Measurements from ENCODE around the gene TMEM156.
"Not testable (repeated sequence)": the region's sequence is repeated elsewhere in the genome, so short reads cannot be mapped to it uniquely, and the experiment has no call there.

The TMEM156 gene

GRCh38 chr4:39043058-39043860 lies 11.1 kb upstream of the TMEM156 start:
- no peak for DNase-seq

GRCh38 chr4:39042366-39042765 lies 10.2 kb upstream of the TMEM156 start:
- no peak for DNase-seq

DNA sequence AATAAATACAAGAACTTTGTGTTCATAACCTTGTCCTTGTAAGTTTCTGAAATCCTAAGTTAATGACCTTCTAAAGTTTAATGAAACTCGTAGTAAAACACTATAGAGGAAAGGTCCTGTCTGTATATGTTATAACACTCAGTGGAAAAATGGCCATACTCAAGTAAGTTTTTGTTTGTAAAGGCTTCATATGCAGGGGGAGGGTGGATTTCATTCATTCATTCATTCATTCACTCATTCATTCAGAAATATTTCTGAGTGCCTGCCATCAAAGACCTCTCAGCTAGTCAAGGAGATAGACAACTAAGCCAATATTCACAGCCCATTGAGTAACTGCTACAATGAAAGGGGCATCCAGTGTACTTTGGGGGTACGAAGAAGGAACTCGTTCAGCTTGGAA lies 6.9 kb upstream of the TMEM156 start:
- no peak for DNase-seq

GRCh38 chr4:39037941-39038340 lies 5.7 kb upstream of the TMEM156 start:
- DNase-seq, result no peak

GRCh38 chr4:39037491-39037825 lies 5.2 kb upstream of the TMEM156 start:
- no peak for DNase-seq

DNA sequence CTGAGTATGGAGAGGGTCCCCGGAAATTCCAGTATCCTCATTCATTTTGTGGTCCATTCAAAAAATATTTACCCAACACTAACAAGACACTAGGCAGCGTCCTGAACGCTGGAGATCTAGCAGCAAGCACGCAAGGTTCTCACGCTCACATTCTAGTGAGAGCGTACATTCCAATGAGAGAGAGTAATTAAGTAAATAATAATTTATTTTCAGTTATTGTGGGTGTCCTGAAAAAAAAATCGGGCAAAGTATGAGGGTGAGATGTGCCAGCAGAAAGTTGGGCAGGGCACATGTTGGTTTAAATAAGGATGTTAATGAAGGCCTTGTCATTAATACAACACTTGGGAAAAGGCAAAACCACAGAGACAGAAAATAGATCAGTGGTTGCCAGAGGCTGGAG lies 4.0 kb upstream of the TMEM156 start:
- no peak for DNase-seq

GRCh38 chr4:39031590-39032020 lies 604 bp downstream of the TMEM156 start:
- not testable (repeated sequence) for DNase-seq

DNA sequence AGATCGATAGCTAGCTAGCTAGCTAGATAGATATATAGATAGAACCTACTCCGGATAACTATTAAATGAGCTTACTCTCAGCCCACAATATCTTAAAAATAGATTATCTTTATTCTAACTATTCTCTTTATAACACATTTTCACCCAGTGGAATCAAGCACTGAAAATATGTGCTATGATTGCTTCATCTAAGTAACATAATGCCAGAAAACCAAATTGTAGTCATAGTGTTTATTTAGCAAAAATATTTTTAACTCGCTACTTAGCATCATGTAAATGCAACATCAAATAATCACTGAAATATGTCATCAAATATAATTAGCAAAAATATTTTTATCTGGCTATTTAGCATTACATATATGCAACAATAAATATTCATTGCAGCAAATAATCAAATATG lies 1.5 kb downstream of the TMEM156 start:
- no peak for DNase-seq

- no peak for DNase-seq
Measured at GRCh38 chr4:39029752-39030694, 2.2 kb downstream of the TMEM156 start.

GRCh38 chr4:39026096-39026495 lies 6.1 kb downstream of the TMEM156 start:
- DNase-seq, result no peak

GRCh38 chr4:39025552-39026085 lies 6.6 kb downstream of the TMEM156 start:
- DNase-seq, result no peak

DNA sequence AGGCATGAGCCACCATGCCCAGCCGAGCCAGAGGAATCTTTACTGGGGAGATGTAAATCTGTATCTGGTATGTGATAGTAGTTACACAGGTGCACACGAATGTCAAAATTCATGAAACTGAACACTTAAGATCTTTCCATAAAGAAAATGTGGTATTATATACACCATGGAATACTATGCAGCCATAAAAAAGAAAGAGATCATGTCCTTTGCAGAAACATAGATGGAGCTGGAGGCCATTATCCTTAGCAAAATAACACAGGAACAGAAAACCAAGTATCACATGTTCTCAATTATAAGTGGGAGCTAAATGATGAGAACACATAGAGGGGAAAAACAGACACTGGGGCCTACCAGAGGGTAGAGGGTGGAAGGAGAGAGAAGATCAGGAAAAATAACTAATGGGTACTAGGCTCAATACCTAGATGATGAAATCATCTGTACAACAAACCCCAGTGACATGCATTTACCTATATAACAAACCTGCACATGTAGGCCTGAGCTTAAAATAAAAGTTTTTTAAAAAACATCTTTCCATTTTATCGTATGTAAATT lies 7.8 kb downstream of the TMEM156 start:
- no peak for DNase-seq

DNA sequence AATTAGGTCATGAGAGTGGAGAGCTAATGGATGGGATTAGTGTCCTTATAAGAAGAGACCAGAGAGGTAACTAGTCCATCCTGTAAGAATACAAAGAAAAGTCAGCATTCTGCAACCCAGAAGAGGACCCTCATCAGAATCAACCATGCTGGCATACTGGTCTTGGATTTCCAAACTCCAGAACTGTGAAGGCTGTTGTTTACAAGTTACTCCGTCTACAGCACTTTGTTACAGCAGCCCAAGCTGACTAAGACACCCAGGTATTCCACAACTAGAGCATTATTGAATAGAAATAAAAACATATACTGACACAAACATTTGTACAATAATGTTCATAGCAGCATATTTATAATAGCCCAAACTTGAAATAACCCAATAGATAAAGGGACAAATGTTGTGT lies 9.2 kb downstream of the TMEM156 start:
- no peak for DNase-seq

DNA sequence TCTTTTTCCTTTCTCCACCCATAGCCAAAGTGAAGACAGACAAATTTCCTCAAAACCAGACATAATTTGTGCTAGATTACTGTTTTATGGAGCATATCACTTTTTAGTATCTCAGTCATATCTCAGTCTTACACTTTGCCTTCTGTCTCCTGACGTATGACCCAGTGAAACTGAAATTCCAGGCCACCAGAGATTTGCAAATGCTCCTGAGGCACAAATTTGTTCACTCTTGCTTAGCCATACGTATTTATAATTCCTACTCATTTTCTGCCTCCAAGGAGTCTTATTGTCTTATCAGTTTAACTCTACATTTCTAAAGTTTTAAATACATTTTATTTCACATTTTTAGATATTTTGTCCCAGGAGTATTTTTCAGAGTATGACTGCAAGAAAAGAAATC lies 10.0 kb downstream of the TMEM156 start:
- no peak for DNase-seq

DNA sequence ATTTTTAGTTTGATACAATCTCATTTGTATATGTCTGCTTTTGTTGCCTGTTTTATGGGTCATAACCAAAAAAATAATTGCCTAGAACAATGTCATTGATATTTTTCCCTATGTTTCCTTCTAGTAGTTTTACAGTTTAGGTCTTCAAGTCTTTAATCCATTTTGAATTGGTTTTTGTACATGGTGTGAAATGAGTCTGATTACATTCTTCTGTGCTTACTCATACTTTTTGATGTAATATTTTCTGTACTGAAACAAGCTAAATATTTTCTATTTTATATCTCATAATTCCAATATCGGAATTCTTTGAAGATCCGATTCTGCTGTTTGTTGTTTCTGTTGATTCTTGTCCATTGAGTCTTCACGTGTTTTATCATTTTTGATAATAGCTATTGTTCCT lies 10.6 kb downstream of the TMEM156 start:
- no peak for DNase-seq

- no peak for DNase-seq
Measured at GRCh38 chr4:39020130-39020529, 12.1 kb downstream of the TMEM156 start.

- no peak for DNase-seq
Measured at GRCh38 chr4:39014028-39014427, 18.2 kb downstream of the TMEM156 start.

GRCh38 chr4:39004758-39005157 lies 27.5 kb downstream of the TMEM156 start:
- no peak for DNase-seq

DNA sequence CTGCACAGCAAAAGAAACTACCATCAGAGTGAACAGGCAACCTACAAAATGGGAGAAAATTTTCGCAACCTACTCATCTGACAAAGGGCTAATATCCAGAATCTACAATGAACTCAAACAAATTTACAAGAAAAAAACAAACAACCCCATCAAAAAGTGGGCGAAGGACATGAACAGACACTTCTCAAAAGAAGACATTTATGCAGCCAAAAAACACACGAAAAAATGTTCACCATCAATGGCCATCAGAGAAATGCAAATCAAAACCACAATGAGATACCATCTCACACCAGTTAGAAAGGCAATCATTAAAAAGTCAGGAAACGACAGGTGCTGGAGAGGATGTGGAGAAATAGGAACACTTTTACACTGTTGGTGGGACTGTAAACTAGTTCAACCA lies 30.2 kb downstream of the TMEM156 start:
- DNase-seq, result not testable (repeated sequence)

DNA sequence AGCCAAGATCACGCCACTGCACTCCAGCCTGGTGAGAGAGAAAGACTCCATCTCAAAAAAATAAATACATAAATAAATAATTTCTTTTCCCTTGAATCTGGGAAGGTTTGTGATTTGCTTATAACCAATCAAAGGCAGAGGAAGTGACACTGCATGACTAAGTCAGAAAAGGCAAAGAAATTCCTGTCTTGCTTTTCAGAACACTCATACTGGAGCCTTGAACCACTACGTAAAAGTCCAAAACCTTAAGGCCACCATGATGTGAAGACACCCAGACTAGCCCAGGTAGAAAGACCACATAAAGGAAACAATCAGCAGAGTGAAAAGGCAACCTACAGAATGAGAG lies 36.6 kb downstream of the TMEM156 start:
- no peak for DNase-seq

- no peak for DNase-seq
Measured at GRCh38 chr4:38994135-38994534, 38.1 kb downstream of the TMEM156 start.

GRCh38 chr4:38993683-38994082 lies 38.5 kb downstream of the TMEM156 start:
- DNase-seq, result no peak

GRCh38 chr4:38990241-38990640 lies 42.0 kb downstream of the TMEM156 start:
- DNase-seq, result no peak

GRCh38 chr4:38989487-38989886 lies 42.7 kb downstream of the TMEM156 start:
- DNase-seq, result no peak

Measured in activated CD4-positive, alpha-beta T cell treated with anti-CD3 and anti-CD28 coated beads, Interleukin-2, amount 50 U/mL, for 4 hours (primary cell).